T-helper 2 cell treated with Interferon-gamma antibody and Interleukin-4, amounts not matched to agents 5 μg/mL and 100 μg/mL, for 36 hours (primary cell): ENCODE results near the gene SLC2A6.

Experiments
- DNase-seq: peaks from one replicate; pipeline ENCODE4 v3.0.0; 2021; ENCODE audit warnings: low spot score
- H3K27ac Mint-ChIP-seq: one replicate; pipeline ENCODE4 v1.8.0; 2021; ENCODE audit warnings: mild to moderate bottlenecking, mixed read lengths
- H3K27me3 Mint-ChIP-seq: one replicate; pipeline ENCODE4 v1.8.0; 2021; ENCODE audit warnings: low read depth, mixed read lengths
- H3K36me3 Mint-ChIP-seq: one replicate; pipeline ENCODE4 v1.8.0; 2021; ENCODE audit warnings: low read depth, mixed read lengths
- H3K4me1 Mint-ChIP-seq: one replicate; pipeline ENCODE4 v1.8.0; 2021; ENCODE audit warnings: low read depth, mixed read lengths
- H3K4me3 Mint-ChIP-seq: one replicate; pipeline ENCODE4 v1.8.0; 2022; ENCODE audit warnings: mild to moderate bottlenecking, moderate library complexity, mixed read lengths
- H3K9me3 Mint-ChIP-seq: one replicate; pipeline ENCODE4 v1.8.0; 2021; ENCODE audit warnings: mixed read lengths

Gene SLC2A6

GRCh38 chr9:133472277-133472645 is 6.6 kb downstream of the SLC2A6 start:
- Mint-ChIP-seq H3K27ac (no peak overlapping the region), H3K4me3 (no peak overlapping the region), H3K27me3 (no peaks in the 10 kb centered on the region), H3K9me3 (no peaks in the 10 kb centered on the region), H3K36me3 (no peaks in the 10 kb centered on the region), H3K4me1 (peaks cover 3% of the 10 kb centered on the region)
- DNase-seq, result no peak

- Mint-ChIP-seq H3K4me1 (peaks cover 3% of the 10 kb centered on the region), H3K36me3 (no peaks in the 10 kb centered on the region), H3K4me3 (no peak overlapping the region), H3K27ac (no peak overlapping the region), H3K9me3 (no peaks in the 10 kb centered on the region), H3K27me3 (no peaks in the 10 kb centered on the region)
- DNase-seq, result no peak
These were observed 7.2 kb downstream of the SLC2A6 start for GRCh38 chr9:133471551-133472276.

- no peaks in the 10 kb centered on the region for H3K9me3 Mint-ChIP-seq
- H3K27ac Mint-ChIP-seq, result no peak overlapping the region
- DNase-seq, result no peak
- no peaks in the 10 kb centered on the region for H3K36me3 Mint-ChIP-seq
- H3K4me3 Mint-ChIP-seq, result no peak overlapping the region
- no peaks in the 10 kb centered on the region for H3K27me3 Mint-ChIP-seq
- peaks cover 3% of the 10 kb centered on the region for H3K4me1 Mint-ChIP-seq
These were observed 7.9 kb downstream of the SLC2A6 start for GRCh38 chr9:133470988-133471387.

GRCh38 chr9:133470427-133470924 is 8.4 kb downstream of the SLC2A6 start:
- no peak for DNase-seq
- Mint-ChIP-seq H3K4me1 (peaks cover 3% of the 10 kb centered on the region), H3K36me3 (no peaks in the 10 kb centered on the region), H3K9me3 (no peaks in the 10 kb centered on the region), H3K27me3 (no peaks in the 10 kb centered on the region), H3K4me3 (no peak overlapping the region), H3K27ac (no peak overlapping the region)

- Mint-ChIP-seq H3K27me3 (no peaks in the 10 kb centered on the region), H3K4me3 (no peak overlapping the region), H3K4me1 (no peaks in the 10 kb centered on the region), H3K9me3 (no peaks in the 10 kb centered on the region), H3K36me3 (no peaks in the 10 kb centered on the region), H3K27ac (no peak overlapping the region)
- DNase-seq, result no peak
These were observed 10.0 kb downstream of the SLC2A6 start for GRCh38 chr9:133468777-133469421.

- Mint-ChIP-seq H3K27me3 (no peaks in the 10 kb centered on the region), H3K4me3 (no peak overlapping the region), H3K27ac (no peak overlapping the region), H3K36me3 (no peaks in the 10 kb centered on the region), H3K9me3 (no peaks in the 10 kb centered on the region), H3K4me1 (no peaks in the 10 kb centered on the region)
- no peak for DNase-seq
These were observed 10.5 kb downstream of the SLC2A6 start for GRCh38 chr9:133468374-133468773.

GRCh38 chr9:133467101-133467500 is 11.8 kb downstream of the SLC2A6 start:
- H3K4me1 Mint-ChIP-seq, result no peaks in the 10 kb centered on the region
- no peak for DNase-seq
- no peak overlapping the region for H3K4me3 Mint-ChIP-seq
- H3K27ac Mint-ChIP-seq, result no peak overlapping the region
- H3K27me3 Mint-ChIP-seq, result no peaks in the 10 kb centered on the region
- H3K9me3 Mint-ChIP-seq, result no peaks in the 10 kb centered on the region
- H3K36me3 Mint-ChIP-seq, result no peaks in the 10 kb centered on the region

- Mint-ChIP-seq H3K4me1 (no peaks in the 10 kb centered on the region), H3K4me3 (no peak overlapping the region), H3K27me3 (peaks cover 7% of the 10 kb centered on the region), H3K27ac (no peak overlapping the region), H3K36me3 (no peaks in the 10 kb centered on the region), H3K9me3 (no peaks in the 10 kb centered on the region)
- DNase-seq, result no peak
These were observed 12.9 kb downstream of the SLC2A6 start for GRCh38 chr9:133465984-133466383.

GRCh38 chr9:133464638-133465037 is 14.3 kb downstream of the SLC2A6 start:
- Mint-ChIP-seq H3K4me3 (no peak overlapping the region), H3K9me3 (no peaks in the 10 kb centered on the region), H3K27ac (no peak overlapping the region), H3K4me1 (peaks cover 2% of the 10 kb centered on the region), H3K36me3 (no peaks in the 10 kb centered on the region), H3K27me3 (peaks cover 10% of the 10 kb centered on the region)
- no peak for DNase-seq

GRCh38 chr9:133463864-133464615 is 14.9 kb downstream of the SLC2A6 start:
- Mint-ChIP-seq H3K27me3 (peaks cover 10% of the 10 kb centered on the region), H3K36me3 (no peaks in the 10 kb centered on the region), H3K4me1 (peaks cover 2% of the 10 kb centered on the region), H3K9me3 (no peaks in the 10 kb centered on the region), H3K4me3 (no peak overlapping the region), H3K27ac (no peak overlapping the region)
- no peak for DNase-seq

- Mint-ChIP-seq H3K36me3 (no peaks in the 10 kb centered on the region), H3K27me3 (peaks cover 10% of the 10 kb centered on the region), H3K9me3 (no peaks in the 10 kb centered on the region), H3K27ac (no peak overlapping the region), H3K4me1 (peaks cover 2% of the 10 kb centered on the region), H3K4me3 (no peak overlapping the region)
- no peak for DNase-seq
These were observed 15.6 kb downstream of the SLC2A6 start for GRCh38 chr9:133463234-133463863.

GRCh38 chr9:133461975-133462374 is 16.9 kb downstream of the SLC2A6 start:
- no peaks in the 10 kb centered on the region for H3K36me3 Mint-ChIP-seq
- H3K4me1 Mint-ChIP-seq, result peaks cover 2% of the 10 kb centered on the region
- peaks cover 10% of the 10 kb centered on the region for H3K27me3 Mint-ChIP-seq
- no peak overlapping the region for H3K27ac Mint-ChIP-seq
- H3K4me3 Mint-ChIP-seq, result no peak overlapping the region
- no peak for DNase-seq
- H3K9me3 Mint-ChIP-seq, result no peaks in the 10 kb centered on the region

- peaks cover 10% of the 10 kb centered on the region for H3K27me3 Mint-ChIP-seq
- no peak for DNase-seq
- peak overlapping the region; percentile 58 for H3K4me3 Mint-ChIP-seq
- H3K4me1 Mint-ChIP-seq, result peaks cover 2% of the 10 kb centered on the region
- H3K36me3 Mint-ChIP-seq, result no peaks in the 10 kb centered on the region
- H3K9me3 Mint-ChIP-seq, result no peaks in the 10 kb centered on the region
- H3K27ac Mint-ChIP-seq, result no peak overlapping the region
These were observed 18.3 kb downstream of the SLC2A6 start for GRCh38 chr9:133460405-133461175.
